H7 (cell line): ENCODE results near the gene PTPRT. TPM values are rescaled to one million over a fixed set of nuclear protein-coding genes. Genes with fewer than 3 reads are reported as not detected.
A peak's percentile ranks its signal among the peaks of the same experiment; 100 is the strongest.

ENCODE experiments used
- DNase-seq: peaks from one replicate; pipeline ENCODE4 v3.0.0; 2012
- H3K27me3 ChIP-seq: 2 replicates; pipeline ENCODE4 v1.6.0; 2011; ENCODE audit warnings: mild to moderate bottlenecking, low read length; ENCODE audit not compliant: control insufficient read depth, insufficient read depth
- H3K36me3 ChIP-seq: replicated peaks from 2 replicates; pipeline ENCODE4 v1.5.1; 2011; ENCODE audit warnings: low read length; ENCODE audit not compliant: control insufficient read depth, insufficient read depth
- H3K4me3 ChIP-seq: 2 replicates; pipeline ENCODE4 v1.5.1; 2011; ENCODE audit warnings: low read depth, mild to moderate bottlenecking, control low read depth, low read length, moderate library complexity; ENCODE audit not compliant: insufficient read depth
- total RNA-seq: library from RNA; depleted of rRNA; stranded (reverse); fragments of >200 nt; shearing (Covaris generic); gene quantifications from 2 replicates; pipeline ENCODE4 v1.2.3, GENCODE V29; 2014

PTPRT gene
- total RNA-seq, 1 experiment from 2014 or later, result 0.07 TPM

- H3K4me3 ChIP-seq, result no peak overlapping the region
- H3K36me3 ChIP-seq, result no peaks in the 10 kb centered on the region
- no peak for DNase-seq
- peaks cover 45% of the 10 kb centered on the region for H3K27me3 ChIP-seq
Observed at GRCh38 chr20:43193443-43193842, 3.7 kb upstream of the PTPRT start.

DNA sequence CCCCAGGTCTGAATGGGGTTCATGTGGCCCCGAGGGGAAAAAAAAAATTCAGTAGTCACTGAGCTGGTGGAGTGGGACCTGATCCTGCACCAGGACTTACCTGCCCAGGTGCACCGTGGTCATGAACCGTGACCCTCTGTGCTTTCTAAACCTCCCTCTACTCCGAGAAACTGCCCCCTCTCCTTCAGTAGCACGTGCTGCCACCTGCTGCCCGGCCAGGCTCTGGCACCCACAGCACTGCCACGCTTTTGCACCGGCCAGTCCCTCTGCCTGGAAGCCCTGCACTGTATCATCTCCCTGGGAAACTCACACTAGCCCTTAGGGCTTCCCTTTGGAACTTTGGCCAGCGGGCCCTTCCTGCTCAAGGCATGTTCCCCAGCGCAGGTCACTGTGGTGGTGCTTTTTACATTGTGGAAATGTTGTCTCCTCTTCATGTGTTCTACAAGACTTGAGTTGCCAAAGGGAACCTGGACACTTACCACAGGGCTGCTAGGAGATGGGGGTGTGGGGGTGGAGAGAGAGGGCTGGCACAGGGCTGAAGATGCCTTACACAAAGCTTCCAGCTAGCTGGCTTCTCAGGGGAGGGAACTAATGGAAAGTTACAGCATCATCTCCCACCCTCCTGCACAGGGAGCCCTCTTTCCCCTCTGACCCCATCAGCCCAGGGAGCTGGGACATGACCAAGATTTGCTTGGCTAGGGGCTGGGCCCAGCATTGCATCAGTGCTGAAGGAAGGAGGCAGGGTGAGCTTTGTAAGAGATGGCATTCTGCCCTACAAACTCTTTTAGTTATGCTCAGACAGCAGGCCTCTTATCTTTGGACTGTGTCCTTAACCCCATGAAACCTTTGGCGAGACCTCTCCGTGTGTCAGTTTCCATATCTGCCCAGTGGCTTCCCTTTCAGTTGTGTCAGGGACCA is 2.5 kb upstream of the PTPRT start:
- peak; percentile 89 for DNase-seq
- no peaks in the 10 kb centered on the region for H3K36me3 ChIP-seq
- H3K27me3 ChIP-seq, result peaks cover 46% of the 10 kb centered on the region
- H3K4me3 ChIP-seq, result no peak overlapping the region

DNA sequence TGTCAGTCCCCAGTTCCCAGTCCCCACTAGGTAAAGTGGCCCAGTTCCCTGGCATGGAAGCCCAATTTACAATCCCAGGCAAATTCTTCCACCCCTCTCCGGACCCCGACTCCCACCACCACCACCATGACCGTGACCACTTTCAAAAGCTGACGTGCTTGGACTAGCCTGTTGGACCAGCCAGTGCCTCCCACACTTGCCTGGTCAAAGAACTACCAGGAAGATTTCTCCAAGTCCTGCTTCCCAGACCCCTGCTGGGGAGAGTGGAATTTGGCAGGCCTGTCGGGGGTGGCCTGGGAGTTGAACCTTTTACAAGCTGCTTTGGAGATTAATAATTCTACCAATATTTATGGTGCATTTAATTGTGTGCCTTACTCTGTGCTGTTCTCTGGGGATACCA is 1.4 kb upstream of the PTPRT start:
- peak; percentile 43 for DNase-seq

GRCh38 chr20:43190332-43190953 is 737 bp upstream of the PTPRT start:
- DNase-seq, result peak; percentile 52

More for the DNA sequence above, 1.4 kb upstream of the PTPRT start:
- Histone ChIP-seq H3K4me3 (no peak overlapping the region), H3K36me3 (no peaks in the 10 kb centered on the region), H3K27me3 (peaks cover 44% of the 10 kb centered on the region)

DNA sequence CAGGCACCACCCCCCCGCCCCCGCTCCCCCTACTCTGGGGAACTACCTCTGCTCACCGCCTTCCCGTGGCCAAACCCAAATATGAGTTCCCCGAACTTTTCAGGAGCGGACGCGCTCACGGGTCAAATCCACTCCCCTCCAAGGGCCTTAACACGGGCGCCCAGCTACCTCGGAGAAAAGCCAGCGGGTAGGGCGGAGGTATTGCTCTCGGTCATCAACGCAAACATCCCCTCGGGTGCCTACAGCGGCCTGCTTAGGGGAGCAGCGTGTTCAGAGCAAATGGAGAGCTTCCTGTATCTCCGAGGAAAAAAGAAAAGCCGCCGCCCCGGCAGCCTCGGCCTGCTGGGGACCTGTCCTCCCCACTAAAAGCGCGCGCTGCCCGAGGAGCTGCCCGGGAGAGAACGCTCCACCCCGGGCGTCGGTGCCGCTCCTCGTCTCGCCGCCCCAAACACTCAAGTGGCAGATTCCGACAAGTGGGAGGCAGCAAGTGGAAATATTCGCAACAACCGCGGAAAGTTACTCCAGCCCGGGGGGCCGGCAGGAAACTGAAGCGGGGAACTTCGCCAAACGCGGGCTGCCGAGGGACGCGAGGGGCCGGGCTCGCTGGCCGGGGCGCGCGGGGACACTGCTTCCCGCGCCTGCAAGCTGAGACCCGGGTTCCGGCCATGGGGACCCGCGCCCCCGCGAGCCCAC is 699 bp downstream of the PTPRT start:
- Histone ChIP-seq H3K27me3 (peaks cover 44% of the 10 kb centered on the region), H3K4me3 (peak overlapping the region; percentile 50), H3K36me3 (no peaks in the 10 kb centered on the region)
- DNase-seq, result peak; percentile 69

More at GRCh38 chr20:43190332-43190953, 737 bp upstream of the PTPRT start:
- H3K36me3 ChIP-seq, result no peaks in the 10 kb centered on the region
- peak overlapping the region; percentile 45 for H3K4me3 ChIP-seq
- H3K27me3 ChIP-seq, result peaks cover 44% of the 10 kb centered on the region

GRCh38 chr20:43188234-43188653 is 1.5 kb downstream of the PTPRT start:
- H3K27me3 ChIP-seq, result peaks cover 44% of the 10 kb centered on the region
- H3K4me3 ChIP-seq, result peak overlapping the region; percentile 27; the same call in 1 of the 2 replicates
- no peak for DNase-seq
- H3K36me3 ChIP-seq, result no peaks in the 10 kb centered on the region

DNA sequence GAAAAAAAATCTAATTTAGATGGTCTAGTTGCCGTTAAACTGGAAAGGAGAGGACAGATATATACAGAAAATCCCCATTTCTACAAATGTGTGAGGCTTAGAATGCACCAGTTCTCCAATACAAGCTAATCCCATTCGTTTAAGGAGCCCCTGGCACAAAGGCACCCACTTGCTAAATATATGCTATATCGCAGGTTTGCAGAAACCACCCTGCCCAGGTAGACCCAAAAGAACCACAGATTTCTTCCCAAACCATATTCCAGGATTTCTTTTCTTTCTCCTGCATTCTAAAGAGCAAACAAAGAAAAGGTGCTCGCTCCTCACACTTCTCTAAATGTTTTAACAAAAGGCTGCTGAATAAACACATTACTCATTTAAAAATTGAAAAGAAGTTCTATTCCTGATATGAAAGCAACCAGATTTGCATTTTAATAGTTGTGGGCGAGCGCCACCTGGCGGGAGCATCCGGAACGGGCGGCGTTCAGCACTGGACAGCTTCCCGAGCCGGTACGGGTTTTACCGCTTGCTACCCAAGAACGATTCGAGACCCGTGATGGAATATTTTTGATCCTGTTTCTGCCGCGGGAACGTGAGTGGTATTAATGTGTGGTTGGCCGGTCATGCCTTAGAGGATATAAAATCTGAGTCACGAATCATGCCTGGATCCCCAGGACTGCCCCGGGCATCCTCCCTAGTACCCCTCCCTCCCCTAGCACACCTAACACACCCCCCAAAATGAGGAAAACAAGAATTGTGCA is 2.1 kb downstream of the PTPRT start:
- peak overlapping the region; percentile 27; the same call in 1 of the 2 replicates for H3K4me3 ChIP-seq
- DNase-seq, result peak; percentile 87
- no peaks in the 10 kb centered on the region for H3K36me3 ChIP-seq
- peaks cover 42% of the 10 kb centered on the region for H3K27me3 ChIP-seq

DNA sequence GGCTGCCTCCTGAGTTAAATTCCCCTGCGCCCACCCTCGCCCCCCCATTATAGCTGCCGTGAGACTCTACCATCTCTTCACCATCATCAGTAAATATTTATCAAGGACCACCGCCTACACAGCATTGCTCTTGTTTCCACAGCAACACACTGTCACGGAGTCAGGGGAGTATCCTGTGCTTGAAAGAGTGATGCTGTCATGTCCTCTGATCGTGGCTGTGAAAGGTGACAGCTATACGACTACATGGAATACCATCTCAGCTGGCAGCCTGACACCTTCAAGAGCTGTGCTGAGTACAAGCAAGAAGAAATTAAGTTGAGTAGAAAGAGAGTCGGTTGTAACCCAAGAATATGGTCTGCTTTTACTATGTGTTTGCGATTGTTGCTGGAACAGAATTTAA is 3.4 kb downstream of the PTPRT start:
- H3K27me3 ChIP-seq, result peaks cover 32% of the 10 kb centered on the region
- H3K36me3 ChIP-seq, result no peaks in the 10 kb centered on the region
- no peak overlapping the region for H3K4me3 ChIP-seq
- no peak for DNase-seq

DNA sequence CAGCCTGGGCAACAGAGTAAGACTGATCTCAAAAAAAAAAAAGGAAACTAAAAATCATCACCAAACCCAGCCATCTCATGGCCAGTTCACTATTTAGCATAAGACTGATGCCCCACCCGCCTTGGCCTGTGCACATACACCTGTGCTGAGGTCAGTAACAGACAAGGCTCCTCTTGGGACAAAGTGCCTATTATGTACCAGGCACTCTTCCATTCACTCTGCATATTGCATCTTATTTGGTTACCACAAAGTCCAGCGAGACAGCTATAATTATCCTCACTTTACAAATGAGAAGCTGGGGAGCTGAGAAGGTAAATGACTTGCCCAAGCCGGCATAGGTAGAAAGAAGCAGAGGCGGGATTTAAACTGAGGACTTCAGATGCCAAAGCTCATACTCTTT is 3.8 kb downstream of the PTPRT start:
- Histone ChIP-seq H3K27me3 (peaks cover 28% of the 10 kb centered on the region), H3K36me3 (no peaks in the 10 kb centered on the region), H3K4me3 (no peak overlapping the region)
- DNase-seq, result no peak

DNA sequence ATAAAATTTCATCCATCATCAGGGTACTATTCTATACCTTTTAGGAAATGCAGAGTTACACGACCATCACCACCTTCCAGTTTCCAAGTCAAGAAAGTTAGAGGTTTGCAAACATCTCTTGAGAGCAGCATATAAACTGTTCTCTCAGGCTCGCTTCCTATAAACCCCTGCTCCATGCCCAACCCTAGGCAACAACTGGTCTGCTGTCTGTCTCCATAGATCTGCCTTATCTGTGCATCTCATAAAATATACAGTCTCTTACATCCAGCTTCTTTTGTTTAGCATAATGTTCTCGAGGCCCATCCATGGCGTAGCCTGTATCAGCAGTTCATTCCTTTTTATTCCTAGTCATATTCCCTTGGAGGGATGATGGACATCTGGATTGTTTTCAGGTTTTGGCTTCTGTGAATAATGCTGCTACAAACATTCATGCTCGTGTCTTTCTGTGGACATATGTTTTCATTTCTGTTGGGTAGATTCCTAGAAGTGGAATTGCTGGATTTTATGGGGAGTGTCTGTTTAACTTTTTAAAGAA is 6.1 kb downstream of the PTPRT start:
- Histone ChIP-seq H3K4me3 (no peak overlapping the region), H3K36me3 (no peaks in the 10 kb centered on the region), H3K27me3 (peaks cover 8% of the 10 kb centered on the region)
- no peak for DNase-seq

GRCh38 chr20:43178080-43178479 is 11.6 kb downstream of the PTPRT start:
- DNase-seq, result no peak
- no peaks in the 10 kb centered on the region for H3K27me3 ChIP-seq
- no peaks in the 10 kb centered on the region for H3K36me3 ChIP-seq
- no peak overlapping the region for H3K4me3 ChIP-seq

DNA sequence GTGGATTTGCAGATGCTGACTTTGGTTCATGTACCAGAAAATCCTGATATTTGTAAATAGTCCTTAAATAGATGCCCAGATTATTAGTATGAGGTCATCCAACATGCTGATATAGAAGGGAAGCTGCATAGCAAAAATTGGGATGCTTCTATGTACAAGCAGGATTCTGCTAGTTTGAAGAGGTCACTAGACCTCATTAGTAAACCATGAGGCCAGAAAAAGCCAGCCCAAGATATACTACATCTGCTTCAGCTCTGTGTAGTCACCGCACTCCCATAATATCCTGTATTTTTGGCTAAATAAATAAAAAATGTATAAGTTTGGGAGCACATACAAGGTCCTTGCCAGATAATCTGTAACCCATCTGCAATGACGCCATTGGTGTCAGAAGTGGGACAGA is 13.0 kb downstream of the PTPRT start:
- Histone ChIP-seq H3K4me3 (no peak overlapping the region), H3K36me3 (no peaks in the 10 kb centered on the region), H3K27me3 (no peaks in the 10 kb centered on the region)
- no peak for DNase-seq

DNA sequence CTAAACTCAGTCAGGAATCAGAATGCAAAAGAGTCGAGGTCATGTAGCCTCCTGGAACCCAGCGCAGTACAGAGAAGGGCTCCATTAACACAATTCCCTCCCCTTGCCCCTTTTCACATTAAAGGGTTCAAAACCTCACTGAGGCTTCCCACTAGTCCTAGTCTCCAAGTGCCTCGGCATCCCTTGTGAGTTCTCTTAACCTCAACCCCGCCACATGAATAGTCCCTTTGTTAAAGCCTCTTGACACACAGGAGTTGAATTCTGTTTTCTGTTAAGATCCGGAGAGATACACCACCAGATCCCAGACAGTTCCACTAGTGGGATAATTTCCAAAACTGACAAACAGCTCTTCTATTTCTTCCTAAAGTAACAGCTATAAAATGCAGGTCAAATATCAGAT is 17.8 kb downstream of the PTPRT start:
- Histone ChIP-seq H3K36me3 (no peaks in the 10 kb centered on the region), H3K27me3 (no peaks in the 10 kb centered on the region)

GRCh38 chr20:43170771-43171170 is 18.9 kb downstream of the PTPRT start:
- Histone ChIP-seq H3K4me3 (no peak overlapping the region), H3K36me3 (no peaks in the 10 kb centered on the region), H3K27me3 (no peaks in the 10 kb centered on the region)
- no peak for DNase-seq

More for the DNA sequence above, 17.8 kb downstream of the PTPRT start:
- H3K4me3 ChIP-seq, result no peak overlapping the region
- no peak for DNase-seq
